Effector memory CD4-positive, alpha-beta T cell (primary cell): ENCODE results near the gene ADIRF.
"Not testable (repeated sequence)": the region's sequence is repeated elsewhere in the genome, so short reads cannot be mapped to it uniquely, and the experiment has no call there.

ENCODE experiments used
- DNase-seq, 3 donors: peaks; one replicate each; pipeline ENCODE4 v3.0.0-alpha.2; 2020
- H3K27ac ChIP-seq: 2 replicates; pipeline ENCODE4 v1.7.0; 2013; ENCODE audit warnings: mild to moderate bottlenecking, low read length, moderate library complexity; ENCODE audit not compliant: insufficient read depth, poor library complexity, severe bottlenecking
- H3K27me3 ChIP-seq: replicated peaks from 2 replicates; pipeline ENCODE4 v1.7.0; 2013; ENCODE audit warnings: mild to moderate bottlenecking, low read length; ENCODE audit not compliant: insufficient read depth, control insufficient read depth, poor library complexity, severe bottlenecking
- H3K36me3 ChIP-seq: 2 replicates; pipeline ENCODE4 v1.7.0; 2013; ENCODE audit warnings: mild to moderate bottlenecking, low read length, moderate library complexity; ENCODE audit not compliant: control insufficient read depth, insufficient read depth
- H3K4me1 ChIP-seq: 2 replicates; pipeline ENCODE4 v1.7.0; 2013; ENCODE audit warnings: low read length, mild to moderate bottlenecking; ENCODE audit not compliant: control insufficient read depth, insufficient read depth, poor library complexity, severe bottlenecking
- H3K4me3 ChIP-seq: 2 replicates; pipeline ENCODE4 v1.7.0; 2013; ENCODE audit warnings: low read length, low read depth, mild to moderate bottlenecking; ENCODE audit not compliant: insufficient read depth, poor library complexity, severe bottlenecking
- H3K9me3 ChIP-seq: 2 replicates; pipeline ENCODE4 v1.7.0; 2013; ENCODE audit warnings: mild to moderate bottlenecking, low read length, moderate library complexity; ENCODE audit not compliant: control insufficient read depth
- total RNA-seq, 3 donors: gene quantifications; one replicate each; lab custom pipeline; 2026; lab: John Stamatoyannopoulos, UW

The ADIRF gene
- 0 reads per million in 3 donors for total RNA-seq

GRCh38 chr10:86968271-86968993 lies at the start of gene ADIRF:
Gene ADIRF (plus strand): TSS chr10:86968482. CDS start chr10:86968545, 63 bp downstream.
- Histone ChIP-seq H3K36me3 (no peaks in the 10 kb centered on the region), H3K27me3 (no peaks in the 10 kb centered on the region), H3K4me3 (peak within 1 kb of the TSS; percentile 4), H3K9me3 (no peaks in the 10 kb centered on the region), H3K4me1 (peaks cover 39% of the 10 kb centered on the region), H3K27ac (no peak within 1 kb of the TSS)
- no peak for DNase-seq

GRCh38 chr10:86922553-86922961 lies 45.7 kb upstream of the ADIRF start:
- H3K9me3 ChIP-seq: no peaks in the 10 kb centered on the region
- no peak for DNase-seq
- no peak overlapping the region for H3K4me3 ChIP-seq
- no peak overlapping the region for H3K27ac ChIP-seq
- no peaks in the 10 kb centered on the region for H3K4me1 ChIP-seq
- H3K27me3 ChIP-seq: no peaks in the 10 kb centered on the region
- H3K36me3 ChIP-seq: peaks cover 5% of the 10 kb centered on the region

- H3K27ac ChIP-seq: no peak overlapping the region
- no peaks in the 10 kb centered on the region for H3K9me3 ChIP-seq
- H3K4me3 ChIP-seq: no peak overlapping the region
- no peaks in the 10 kb centered on the region for H3K36me3 ChIP-seq
- no peaks in the 10 kb centered on the region for H3K4me1 ChIP-seq
- H3K27me3 ChIP-seq: no peaks in the 10 kb centered on the region
- no peak for DNase-seq
Observed at GRCh38 chr10:86929468-86930380, 38.6 kb upstream of the ADIRF start.

DNA sequence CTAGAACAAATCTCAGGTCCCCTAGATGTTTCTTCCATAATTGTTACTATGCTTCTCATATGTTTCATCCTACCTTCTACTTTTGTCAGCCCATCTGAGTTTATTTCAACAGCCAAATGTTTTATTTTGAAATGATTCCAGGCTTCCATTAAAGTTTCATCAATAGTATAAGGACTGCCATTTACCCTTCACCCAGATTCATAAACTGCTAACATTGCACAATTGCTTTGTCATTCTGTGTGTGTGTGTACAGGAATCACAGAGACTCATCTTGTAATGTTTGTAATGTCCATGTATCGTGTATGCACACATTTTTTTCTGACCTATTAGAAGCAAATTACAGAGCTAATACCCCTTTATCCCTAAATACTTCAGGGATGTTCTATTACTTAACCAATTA lies 36.4 kb upstream of the ADIRF start:
- no peaks in the 10 kb centered on the region for H3K27me3 ChIP-seq
- H3K9me3 ChIP-seq: no peaks in the 10 kb centered on the region
- H3K4me1 ChIP-seq: no peaks in the 10 kb centered on the region
- no peak overlapping the region for H3K4me3 ChIP-seq
- no peaks in the 10 kb centered on the region for H3K36me3 ChIP-seq
- no peak for DNase-seq
- H3K27ac ChIP-seq: no peak overlapping the region

GRCh38 chr10:86932674-86933073 lies 35.6 kb upstream of the ADIRF start:
- Histone ChIP-seq H3K9me3 (no peaks in the 10 kb centered on the region), H3K36me3 (no peaks in the 10 kb centered on the region), H3K27me3 (no peaks in the 10 kb centered on the region), H3K27ac (no peak overlapping the region), H3K4me3 (no peak overlapping the region), H3K4me1 (no peaks in the 10 kb centered on the region)
- DNase-seq: no peak

- H3K4me3 ChIP-seq, H3K27me3 ChIP-seq, H3K27ac ChIP-seq: not testable (repeated sequence)
Observed at GRCh38 chr10:86934162-86934711, 34.0 kb upstream of the ADIRF start.

GRCh38 chr10:86936661-86937501 lies 31.4 kb upstream of the ADIRF start:
- no peaks in the 10 kb centered on the region for H3K9me3 ChIP-seq
- H3K4me3 ChIP-seq: no peak overlapping the region
- no peak for DNase-seq
- H3K27ac ChIP-seq: no peak overlapping the region
- no peaks in the 10 kb centered on the region for H3K4me1 ChIP-seq
- no peaks in the 10 kb centered on the region for H3K36me3 ChIP-seq
- H3K27me3 ChIP-seq: no peaks in the 10 kb centered on the region

More at GRCh38 chr10:86934162-86934711, 34.0 kb upstream of the ADIRF start:
- H3K4me1 ChIP-seq, H3K36me3 ChIP-seq, DNase-seq, H3K9me3 ChIP-seq: not testable (repeated sequence)

DNA sequence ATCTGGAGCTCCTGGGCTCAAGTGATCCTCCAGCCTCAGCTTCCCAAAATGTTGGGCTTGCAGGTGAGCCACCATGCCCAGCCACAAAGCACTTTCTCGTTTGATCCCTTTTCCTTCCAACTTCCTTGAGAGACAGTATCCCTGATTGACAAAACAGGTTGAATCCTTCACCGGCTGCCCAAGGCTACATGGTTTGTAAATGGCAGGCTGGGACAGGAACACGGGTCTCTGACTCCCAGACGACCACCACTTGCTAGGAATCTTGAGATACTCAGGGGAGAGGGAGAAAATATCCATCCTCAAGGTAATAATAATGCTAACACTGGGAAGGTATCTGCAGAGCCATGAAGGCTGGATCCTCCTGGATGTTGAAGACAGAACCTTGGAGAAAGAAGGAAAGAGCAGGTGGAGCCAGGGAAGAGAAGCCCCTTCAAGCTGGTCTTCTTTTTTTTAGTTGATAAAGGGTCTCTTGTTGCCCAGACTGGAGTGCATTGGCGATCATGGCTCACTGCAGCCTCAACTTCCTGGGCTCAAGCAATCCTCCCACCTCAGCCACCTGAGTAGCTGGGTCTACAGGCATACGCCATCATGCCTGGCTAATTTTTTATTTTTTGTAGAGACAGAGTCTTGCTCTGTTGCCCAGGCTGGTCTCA lies 30.7 kb upstream of the ADIRF start:
- DNase-seq: no peak
- no peak overlapping the region for H3K27ac ChIP-seq
- no peaks in the 10 kb centered on the region for H3K4me1 ChIP-seq
- no peaks in the 10 kb centered on the region for H3K36me3 ChIP-seq
- H3K9me3 ChIP-seq: no peaks in the 10 kb centered on the region
- H3K4me3 ChIP-seq: no peak overlapping the region
- H3K27me3 ChIP-seq: no peaks in the 10 kb centered on the region

- no peaks in the 10 kb centered on the region for H3K9me3 ChIP-seq
- no peak overlapping the region for H3K27ac ChIP-seq
- H3K27me3 ChIP-seq: no peaks in the 10 kb centered on the region
- no peak for DNase-seq
- H3K4me3 ChIP-seq: no peak overlapping the region
- H3K4me1 ChIP-seq: no peaks in the 10 kb centered on the region
- H3K36me3 ChIP-seq: no peaks in the 10 kb centered on the region
Observed at GRCh38 chr10:86938260-86938659, 30.0 kb upstream of the ADIRF start.
